Esophagus squamous epithelium (tissue), 5 donors: Measurements from ENCODE around the gene LRRC45. TPM values are rescaled to one million over a fixed set of nuclear protein-coding genes. Genes with fewer than 3 reads are reported as not detected.

Experiments
- DNase-seq: peaks from one replicate; lab custom pipeline; 2025; lab: John Stamatoyannopoulos, UW
- H3K27ac ChIP-seq, 4 donors: fragments of 200-600 bp; sonication (generic); one replicate each; pipeline ENCODE4 v1.5.1; 2016 to 2019; ENCODE audit warnings: mild to moderate bottlenecking in 1 of 4
- H3K27me3 ChIP-seq, 4 donors: fragments of 200-600 bp; sonication (generic); 1 replicate in 3 of 4; 2 replicates in 1 of 4; pipeline versions ENCODE4 v1.5.1 to v1.6.0; 2017 to 2021; ENCODE audit warnings: antibody characterized with exemption in 1 of 4
- H3K36me3 ChIP-seq, 3 donors: fragments of 200-600 bp; sonication (generic); one replicate each; pipeline ENCODE4 v1.5.1; 2016 to 2019
- H3K4me1 ChIP-seq, 3 donors: fragments of 200-600 bp; sonication (generic); one replicate each; pipeline ENCODE4 v1.5.1; 2017 to 2019
- H3K4me3 ChIP-seq, 4 donors: fragments of 200-600 bp; sonication (generic); 1 replicate in 3 of 4; 2 replicates in 1 of 4; pipeline ENCODE4 v1.5.1; 2016 to 2019; ENCODE audit warnings: mild to moderate bottlenecking in 2 of 4, moderate library complexity in 1 of 4
- H3K9me3 ChIP-seq, 3 donors: fragments of 200-600 bp; sonication (generic); one replicate each; pipeline ENCODE4 v1.5.1; 2016 to 2019
- POLR2A ChIP-seq, 4 donors: fragments of 450-650 bp; IDR thresholded peaks; one replicate each; pipeline ENCODE4 v1.6.1; 2017; ENCODE audit warnings: antibody characterized with exemption in 4 of 4, mild to moderate bottlenecking in 4 of 4, moderate library complexity in 3 of 4
- WGBS, 2 donors: methylation state at CpG; one replicate each; pipeline ENCODE4 v1.1.5; 2018; 5-methylcytosine and 5-hydroxymethylcytosine counted together
- intact Hi-C: fragments of 100-400 bp; cut with DNase I; formaldehyde crosslinking; loops from one replicate; pipeline ENCODE4 v1.15.0; 2022
- total RNA-seq, 4 donors: library from RNA; depleted of rRNA; stranded (reverse); fragments of >200 nt; gene quantifications; one replicate each; pipeline ENCODE4 v1.1.0, GENCODE V29; 2016
- TF ChIP-seq, protein P1 (sequence below), 6 experiments: fragments of 450-650 bp in 4 of 6; fragments of 200-600 bp in 2 of 6; sonication (generic) in 2 of 6; IDR thresholded peaks; one replicate each; pipeline ENCODE4 v1.5.1; 2016 to 2019; ENCODE audit warnings: antibody characterized with exemption in 6 of 6, mild to moderate bottlenecking in 4 of 6, moderate library complexity in 4 of 6
- donor health status: DM: yes; HTN: yes; CAD: no.

The LRRC45 gene
- total RNA-seq, result 10 to 100 TPM in 3 of 4 donors, 1 to 10 TPM in 1; 9.7 to 21.2 (median 18.3) TPM

- Histone ChIP-seq H3K4me1 (peaks cover 25 to 52% (median 30%) of the 10 kb centered on the region in 3 donors), H3K27ac (peak within 1 kb of the TSS; percentile 75 to 88 (median 84)), H3K27me3 (no peaks in the 10 kb centered on the region), H3K4me3 (peak within 1 kb of the TSS; percentile 62 to 97 (median 82)), H3K36me3 (peaks cover 0 to 26% (median 4%) of the 10 kb centered on the region in 3 donors), H3K9me3 (no peaks in the 10 kb centered on the region)
- 0% methylated on average over 6 to 10 of the region's 42 CpGs for WGBS, 2 donors
- peak; percentile 99 for DNase-seq
- no peak for TF ChIP-seq POLR2A (IDR thresholded peaks at IDR 0.05)
- TF ChIP-seq, protein P1, sequence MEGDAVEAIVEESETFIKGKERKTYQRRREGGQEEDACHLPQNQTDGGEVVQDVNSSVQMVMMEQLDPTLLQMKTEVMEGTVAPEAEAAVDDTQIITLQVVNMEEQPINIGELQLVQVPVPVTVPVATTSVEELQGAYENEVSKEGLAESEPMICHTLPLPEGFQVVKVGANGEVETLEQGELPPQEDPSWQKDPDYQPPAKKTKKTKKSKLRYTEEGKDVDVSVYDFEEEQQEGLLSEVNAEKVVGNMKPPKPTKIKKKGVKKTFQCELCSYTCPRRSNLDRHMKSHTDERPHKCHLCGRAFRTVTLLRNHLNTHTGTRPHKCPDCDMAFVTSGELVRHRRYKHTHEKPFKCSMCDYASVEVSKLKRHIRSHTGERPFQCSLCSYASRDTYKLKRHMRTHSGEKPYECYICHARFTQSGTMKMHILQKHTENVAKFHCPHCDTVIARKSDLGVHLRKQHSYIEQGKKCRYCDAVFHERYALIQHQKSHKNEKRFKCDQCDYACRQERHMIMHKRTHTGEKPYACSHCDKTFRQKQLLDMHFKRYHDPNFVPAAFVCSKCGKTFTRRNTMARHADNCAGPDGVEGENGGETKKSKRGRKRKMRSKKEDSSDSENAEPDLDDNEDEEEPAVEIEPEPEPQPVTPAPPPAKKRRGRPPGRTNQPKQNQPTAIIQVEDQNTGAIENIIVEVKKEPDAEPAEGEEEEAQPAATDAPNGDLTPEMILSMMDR (IDR thresholded peaks at IDR 0.05), result no peak
- intact Hi-C loops, result loop anchor here (2.0 kb wide), 1 partner anchor 64 kb away; no protein-coding TSS in a partner anchor
Measured at GRCh38 chr17:82022981-82023446, at the start of gene LRRC45. LRRC45 (plus strand) TSS chr17:82023305; CDS start chr17:82023644, 339 bp downstream.

DNA sequence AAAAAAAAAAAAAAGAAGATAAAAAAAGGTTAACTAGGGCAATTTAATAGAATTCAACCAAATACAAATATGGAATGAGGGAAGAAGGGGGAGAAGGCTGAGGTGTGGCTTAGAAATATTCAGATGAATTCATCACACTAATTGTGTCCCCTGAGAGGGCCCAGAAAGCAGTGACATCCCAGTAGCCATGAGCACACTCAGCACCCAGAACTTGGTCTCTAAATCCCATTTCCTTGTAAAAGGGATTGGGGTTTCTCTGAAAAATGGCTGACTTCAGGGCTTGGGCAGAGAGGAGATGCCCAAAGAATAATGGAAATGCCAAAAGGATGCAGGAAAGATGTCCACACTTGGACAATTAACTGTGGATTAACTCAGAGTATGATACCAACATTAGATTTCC lies 49.7 kb upstream of the LRRC45 start:
- peaks cover 0 to 10% (median 0%) of the 10 kb centered on the region in 3 donors for H3K9me3 ChIP-seq
- H3K4me1 ChIP-seq, result peaks cover 15 to 26% (median 15%) of the 10 kb centered on the region in 3 donors
- intact Hi-C loops, result no loop called here
- no peak overlapping the region for H3K4me3 ChIP-seq
- H3K36me3 ChIP-seq, result no peaks in the 10 kb centered on the region
- no peak for DNase-seq
- peaks cover 0 to 18% (median 0%) of the 10 kb centered on the region in 4 donors for H3K27me3 ChIP-seq
- no peak overlapping the region for H3K27ac ChIP-seq
- TF ChIP-seq, protein P1 (IDR thresholded peaks at IDR 0.05), result no peak
- no peak for TF ChIP-seq POLR2A (IDR thresholded peaks at IDR 0.05)

- peaks cover 0 to 10% (median 0%) of the 10 kb centered on the region in 3 donors for H3K9me3 ChIP-seq
- H3K27me3 ChIP-seq, result peaks cover 0 to 2% (median 0%) of the 10 kb centered on the region in 4 donors
- peaks cover 14 to 41% (median 15%) of the 10 kb centered on the region in 3 donors for H3K4me1 ChIP-seq
- intact Hi-C loops, result no loop called here
- no peak for DNase-seq
- H3K36me3 ChIP-seq, result peaks cover 0 to 9% (median 0%) of the 10 kb centered on the region in 3 donors
- TF ChIP-seq POLR2A (IDR thresholded peaks at IDR 0.05), result no peak
- TF ChIP-seq, protein P1 (IDR thresholded peaks at IDR 0.05), result no peak
- peak overlapping the region; percentile 92 to 95 (median 94) for H3K27ac ChIP-seq
- peak overlapping the region; percentile 76 to 91 (median 82) for H3K4me3 ChIP-seq
- 5 to 65% methylated on average over 4 to 6 of the region's 30 CpGs for WGBS, 2 donors
Measured at GRCh38 chr17:81976332-81977210, 46.5 kb upstream of the LRRC45 start.

- intact Hi-C loops, result no loop called here
- Histone ChIP-seq H3K27me3 (no peaks in the 10 kb centered on the region), H3K36me3 (peaks cover 0 to 9% (median 0%) of the 10 kb centered on the region in 3 donors), H3K4me1 (peaks cover 14 to 45% (median 15%) of the 10 kb centered on the region in 3 donors), H3K4me3 (peak within 1 kb of the TSS; percentile 76 to 91 (median 82)), H3K9me3 (peaks cover 0 to 10% (median 0%) of the 10 kb centered on the region in 3 donors), H3K27ac (peak within 1 kb of the TSS; percentile 92 to 95 (median 94))
- peak in 3 of 4 donors; percentile 62 to 90 (median 88) for TF ChIP-seq POLR2A (IDR thresholded peaks at IDR 0.05)
- TF ChIP-seq, protein P1 (IDR thresholded peaks at IDR 0.05), result peak in 1 of 6 experiments; percentile 20
- 0% methylated on average over 1 of the region's 76 CpGs; no CpG with 5 or more reads in 1 of the 2 donors for WGBS, 2 donors
- peak; percentile 51 for DNase-seq
Measured at GRCh38 chr17:81977211-81977808, 45.8 kb upstream of the LRRC45 start, which contains the start of gene ASPSCR1. ASPSCR1 (plus strand) TSS chr17:81977629; CDS start chr17:81977647, 18 bp downstream.
